Suppressor macrophage (primary cell): ENCODE results near the gene ZNF169.
"Not testable (repeated sequence)": the region's sequence is repeated elsewhere in the genome, so short reads cannot be mapped to it uniquely, and the experiment has no call there.

Experiments used
- DNase-seq, 4 experiments: peaks; one replicate each; pipeline ENCODE4 v3.0.0-alpha.2; 2020 to 2022

The ZNF169 gene

DNA sequence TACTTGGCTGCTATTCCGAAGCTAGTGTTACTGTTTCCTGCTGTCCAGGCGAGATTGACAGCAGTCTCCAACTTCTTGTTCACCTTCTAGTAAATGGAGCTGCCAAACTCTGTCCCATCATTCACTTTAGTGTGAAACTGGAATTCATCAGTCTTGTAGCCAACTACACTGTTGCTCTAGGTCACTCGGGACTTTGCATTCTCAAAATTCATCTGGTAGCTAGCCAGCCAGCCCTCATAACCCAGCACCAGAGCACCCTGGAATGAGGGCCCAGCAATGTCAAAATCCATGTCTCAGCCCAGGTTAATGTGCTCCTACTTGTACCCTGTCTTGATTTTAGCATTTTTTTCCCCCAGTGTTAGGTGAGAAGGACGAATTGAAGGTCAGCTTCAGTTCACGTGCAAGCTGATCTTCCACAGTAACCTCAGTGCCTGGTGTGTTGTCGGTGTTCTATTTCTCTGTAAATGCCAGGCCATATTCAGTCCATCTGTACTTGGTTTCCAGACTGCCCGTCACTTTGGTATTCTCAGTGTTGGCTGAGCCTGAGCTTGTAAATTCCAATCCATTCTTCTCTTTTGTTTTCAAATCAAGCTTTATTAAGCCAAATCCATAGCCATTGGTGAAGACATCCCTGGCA is 28.9 kb downstream of the ZNF169 start:
- DNase-seq, result no peak

DNA sequence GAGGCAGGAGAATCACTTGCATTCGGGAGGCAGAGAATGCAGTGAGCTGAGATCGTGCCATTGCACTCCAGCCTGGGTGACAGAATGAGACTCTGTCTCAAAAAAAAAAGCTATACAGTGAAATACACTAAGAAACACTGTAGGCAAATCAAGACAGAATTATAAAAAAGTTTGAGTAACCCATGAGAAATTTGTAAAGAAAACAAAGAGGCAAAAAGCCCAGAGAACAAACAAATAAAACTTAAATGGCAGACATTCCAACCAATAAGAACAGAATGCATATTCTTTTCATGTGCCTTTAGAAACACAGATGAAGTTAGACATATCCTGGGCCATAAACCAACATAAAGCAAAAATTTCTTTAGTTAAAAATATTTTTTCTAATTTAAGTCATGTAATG is 30.6 kb downstream of the ZNF169 start:
- no peak for DNase-seq

DNA sequence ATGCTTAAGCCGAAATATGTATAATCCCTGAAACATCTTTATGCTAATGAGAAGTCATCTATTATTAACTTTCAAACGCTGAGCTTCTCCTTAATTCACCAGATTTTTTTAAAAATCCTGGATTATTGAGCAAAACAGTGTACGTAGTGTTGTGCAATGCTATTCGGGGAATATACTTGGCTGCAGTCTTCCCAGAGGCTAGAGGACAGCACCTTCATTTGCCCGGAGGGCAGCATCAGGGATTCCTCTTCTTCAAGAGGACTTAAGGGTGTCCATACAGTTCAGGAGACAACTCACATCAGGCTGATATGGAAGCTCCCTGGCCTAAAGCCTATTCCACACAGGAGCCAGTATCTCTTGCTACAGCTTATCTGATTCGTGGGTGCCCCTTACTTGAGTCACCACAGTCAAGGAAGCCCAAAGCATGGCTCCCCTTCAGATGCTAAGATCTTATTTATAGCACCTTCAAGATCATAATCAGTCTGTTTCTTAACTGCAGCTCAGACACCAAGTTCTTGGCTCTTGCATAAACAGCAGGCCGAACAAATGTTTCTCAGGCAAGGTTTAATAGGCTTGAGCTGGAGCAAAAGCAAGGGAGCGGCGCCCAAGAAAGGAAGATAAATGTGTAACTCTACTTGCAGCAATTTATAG is 40.0 kb downstream of the ZNF169 start:
- DNase-seq, result no peak

DNA sequence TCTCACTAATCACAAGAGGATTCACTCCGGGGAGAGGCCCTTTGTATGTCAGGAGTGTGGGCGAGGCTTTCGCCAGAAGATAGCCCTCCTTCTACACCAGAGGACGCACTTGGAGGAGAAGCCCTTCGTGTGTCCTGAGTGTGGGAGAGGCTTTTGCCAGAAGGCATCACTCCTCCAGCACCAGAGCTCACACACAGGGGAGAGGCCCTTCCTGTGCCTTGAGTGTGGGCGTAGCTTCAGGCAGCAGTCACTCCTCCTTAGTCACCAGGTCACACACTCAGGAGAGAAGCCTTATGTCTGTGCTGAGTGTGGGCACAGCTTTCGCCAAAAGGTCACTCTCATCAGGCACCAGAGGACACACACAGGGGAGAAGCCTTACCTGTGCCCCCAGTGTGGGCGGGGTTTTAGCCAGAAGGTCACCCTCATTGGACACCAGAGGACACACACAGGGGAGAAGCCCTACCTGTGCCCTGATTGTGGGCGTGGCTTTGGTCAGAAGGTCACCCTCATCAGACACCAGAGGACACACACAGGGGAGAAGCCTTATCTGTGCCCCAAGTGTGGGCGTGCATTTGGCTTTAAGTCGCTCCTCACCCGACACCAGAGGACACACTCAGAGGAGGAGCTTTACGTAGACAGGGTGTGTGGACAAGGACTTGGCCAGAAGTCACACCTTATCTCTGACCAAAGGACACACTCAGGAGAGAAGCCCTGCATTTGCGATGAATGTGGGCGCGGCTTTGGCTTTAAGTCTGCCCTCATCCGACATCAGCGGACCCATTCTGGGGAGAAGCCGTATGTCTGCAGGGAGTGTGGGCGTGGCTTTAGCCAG is 41.6 kb downstream of the ZNF169 start:
- DNase-seq, result peak in 3 of 4 experiments; percentile 8 to 28 (median 22)

DNA sequence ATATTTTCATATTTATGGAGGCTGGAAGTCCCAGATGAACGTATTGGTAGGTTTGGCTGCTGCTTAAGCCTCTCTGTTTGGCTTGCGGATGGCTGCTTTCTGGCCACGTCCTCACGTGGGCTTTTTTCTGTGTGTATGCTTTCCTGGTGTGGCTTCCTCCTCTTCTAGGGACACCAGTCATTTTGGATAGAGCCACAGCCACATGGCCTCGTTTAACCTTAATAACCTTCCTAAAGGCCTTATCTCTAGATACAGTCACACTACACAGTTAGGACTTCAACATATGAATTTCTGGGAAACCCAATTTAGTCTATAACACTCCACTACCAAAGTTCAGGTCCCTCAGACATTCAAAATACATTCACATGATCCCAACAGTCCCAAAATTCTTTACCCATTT is 42.5 kb downstream of the ZNF169 start:
- DNase-seq, result no peak

DNA sequence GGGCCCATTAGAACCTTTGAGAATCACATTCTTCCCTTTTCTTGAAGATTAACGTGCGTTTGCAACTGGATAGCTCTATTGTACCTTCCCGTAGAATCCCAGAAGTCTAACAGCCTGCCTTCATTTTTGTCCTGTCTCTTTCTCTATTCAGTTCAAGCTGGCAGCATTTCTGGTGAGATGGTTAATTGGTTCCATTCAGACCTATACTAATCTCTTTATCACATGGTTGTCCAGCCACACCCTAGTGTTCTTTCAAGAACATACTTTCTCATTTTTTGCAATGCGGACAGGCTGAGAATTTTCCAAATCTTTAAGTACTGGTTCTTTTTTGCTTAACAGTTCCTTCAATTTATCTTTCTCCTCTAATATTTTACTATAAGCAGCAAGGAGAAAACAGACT is 43.3 kb downstream of the ZNF169 start:
- no peak for DNase-seq

DNA sequence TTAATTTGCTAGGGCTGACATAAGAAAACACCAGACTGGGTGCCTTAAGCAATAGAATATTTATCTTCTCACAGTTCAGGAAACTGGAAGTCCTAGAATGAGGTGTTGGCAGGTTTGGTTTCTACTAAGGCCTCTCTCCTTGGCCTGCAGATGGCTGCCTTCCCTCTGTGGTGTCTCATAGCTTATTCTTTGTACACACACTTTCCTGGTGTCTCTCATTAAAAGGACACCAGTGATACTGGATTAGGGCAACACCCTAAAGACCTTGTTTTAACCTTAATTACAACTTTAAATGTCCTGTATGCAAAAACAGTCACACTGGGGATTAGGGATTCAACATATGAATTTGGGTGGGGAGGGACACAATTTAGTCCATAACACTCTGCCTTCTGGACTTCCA is 44.2 kb downstream of the ZNF169 start:
- no peak for DNase-seq

DNA sequence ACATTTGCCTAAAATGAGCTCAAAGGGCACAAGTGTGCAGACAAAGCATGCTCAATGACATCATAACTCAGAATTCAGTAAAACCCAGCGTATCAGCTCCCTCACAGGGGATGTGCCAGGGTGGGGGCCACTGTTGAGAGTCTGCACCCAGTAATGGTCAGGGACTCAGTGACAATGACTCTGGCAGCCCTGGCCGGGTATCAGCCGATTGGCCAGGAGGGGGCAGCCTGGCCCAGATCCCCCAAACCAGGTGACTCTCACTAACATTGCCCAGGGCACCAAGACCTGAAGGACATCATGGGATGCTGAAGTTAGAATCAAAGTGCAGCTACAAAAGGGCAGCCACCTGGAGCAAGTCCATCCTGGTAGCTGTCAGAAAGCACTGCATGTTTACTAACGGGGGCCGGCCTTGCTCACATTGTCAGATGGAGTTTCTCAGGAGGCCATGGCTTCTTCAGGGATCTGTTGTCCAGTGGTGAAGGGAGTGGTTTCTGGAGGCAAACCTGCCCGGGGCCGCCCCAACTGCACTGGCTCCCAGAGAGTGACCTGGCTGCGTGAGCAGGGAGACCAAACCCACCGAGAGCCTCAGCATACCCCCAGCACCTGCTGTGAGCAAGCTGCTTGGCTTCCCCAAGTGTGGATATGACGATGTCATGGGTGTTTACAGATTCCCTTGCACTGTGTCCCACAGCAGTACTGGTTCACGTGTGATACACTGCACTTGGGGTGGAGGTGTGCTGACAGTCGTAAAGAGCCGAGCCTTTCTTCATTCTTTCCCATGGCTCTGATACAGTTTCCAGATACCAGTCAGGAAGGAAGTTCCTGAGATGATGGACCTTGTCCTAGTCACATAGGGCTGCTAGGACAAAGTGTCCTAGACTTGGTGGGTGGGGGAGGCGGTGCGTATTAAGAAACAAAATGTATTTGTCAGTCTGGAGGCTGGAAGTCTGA is 56.2 kb downstream of the ZNF169 start:
- DNase-seq, result not testable (repeated sequence)

DNA sequence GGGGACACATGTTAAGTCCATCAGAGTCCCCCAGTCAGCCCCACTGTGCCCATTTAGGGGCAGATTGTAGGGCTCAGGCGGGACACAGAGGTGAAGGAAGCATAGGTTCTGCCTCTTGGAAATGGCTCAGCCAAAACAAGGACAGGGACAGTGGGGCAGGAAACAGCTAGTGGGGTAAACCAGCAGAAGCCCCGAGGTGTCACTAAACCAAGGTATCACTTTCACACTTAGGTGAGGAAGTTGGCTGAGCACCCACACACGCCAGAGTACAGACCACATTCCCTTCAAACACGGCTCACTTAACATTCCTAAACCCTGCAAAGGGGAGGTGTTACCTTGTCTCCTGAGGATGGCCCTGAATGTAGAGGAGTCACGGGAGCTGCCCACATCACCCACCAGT is 57.1 kb downstream of the ZNF169 start:
- not testable (repeated sequence) for DNase-seq

DNA sequence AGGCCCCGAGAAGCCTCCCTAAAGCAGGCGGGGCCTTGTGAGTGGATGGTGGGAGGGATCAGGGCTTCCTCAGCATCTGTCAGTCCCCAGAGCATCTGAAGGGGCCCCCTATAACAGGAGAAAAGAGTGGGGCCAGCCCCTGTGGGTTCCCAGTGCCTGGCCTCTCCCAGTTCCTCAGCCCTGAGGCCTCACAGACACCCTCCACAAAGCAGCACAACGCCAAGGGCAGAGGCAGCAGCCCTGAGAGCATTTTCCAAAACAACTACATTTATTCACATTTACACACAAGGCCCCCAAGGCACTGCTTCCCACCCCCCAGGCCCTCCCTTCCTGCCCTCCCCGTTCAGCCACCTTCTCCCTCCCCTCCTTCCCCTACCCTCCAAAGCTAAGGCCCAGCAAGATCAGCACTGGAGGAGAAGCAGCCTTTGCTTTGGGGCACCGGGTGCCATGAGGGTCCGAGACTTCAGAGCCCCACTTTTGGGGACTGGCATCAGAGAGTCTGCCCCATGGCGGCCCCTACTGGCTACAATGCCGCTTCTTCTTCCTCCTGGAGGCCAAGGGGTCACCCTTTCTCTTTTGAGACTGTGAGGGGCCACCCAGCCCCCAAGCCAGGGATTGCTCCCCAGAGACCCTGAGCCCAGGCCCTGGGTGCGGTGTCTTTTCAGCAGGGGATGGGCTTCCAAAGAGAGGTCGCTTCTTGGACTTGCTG is 59.0 kb downstream of the ZNF169 start:
- DNase-seq, result not testable (repeated sequence)

DNA sequence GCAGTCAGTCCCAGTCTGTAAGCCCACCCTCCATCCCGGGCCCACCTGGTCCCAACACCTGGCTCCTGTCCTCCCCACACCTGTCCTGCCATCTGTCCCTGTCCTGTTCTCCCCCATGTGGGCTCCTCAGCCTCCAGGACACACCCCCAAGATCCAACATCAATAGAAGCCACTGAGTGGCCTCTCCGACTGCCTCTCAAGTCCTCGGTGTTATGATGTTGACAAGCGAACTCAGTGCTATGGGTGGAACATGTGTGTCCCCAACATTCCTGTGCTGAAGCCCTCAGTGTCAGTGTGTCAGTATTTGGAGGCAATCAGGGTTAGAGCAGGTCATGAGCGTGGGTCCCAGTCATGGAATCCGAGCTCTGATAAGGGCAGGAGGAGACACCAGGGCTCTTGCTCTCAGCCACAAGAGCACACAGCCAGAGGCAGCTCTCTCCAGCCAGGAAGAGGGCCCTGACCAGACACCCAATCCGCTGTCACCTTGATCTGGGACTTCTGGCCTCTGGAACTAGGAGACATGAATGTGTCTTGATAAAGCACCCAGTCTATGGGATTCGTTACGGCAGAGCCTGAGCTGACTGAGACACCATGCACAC is 63.3 kb downstream of the ZNF169 start:
- DNase-seq, result not testable (repeated sequence)

DNA sequence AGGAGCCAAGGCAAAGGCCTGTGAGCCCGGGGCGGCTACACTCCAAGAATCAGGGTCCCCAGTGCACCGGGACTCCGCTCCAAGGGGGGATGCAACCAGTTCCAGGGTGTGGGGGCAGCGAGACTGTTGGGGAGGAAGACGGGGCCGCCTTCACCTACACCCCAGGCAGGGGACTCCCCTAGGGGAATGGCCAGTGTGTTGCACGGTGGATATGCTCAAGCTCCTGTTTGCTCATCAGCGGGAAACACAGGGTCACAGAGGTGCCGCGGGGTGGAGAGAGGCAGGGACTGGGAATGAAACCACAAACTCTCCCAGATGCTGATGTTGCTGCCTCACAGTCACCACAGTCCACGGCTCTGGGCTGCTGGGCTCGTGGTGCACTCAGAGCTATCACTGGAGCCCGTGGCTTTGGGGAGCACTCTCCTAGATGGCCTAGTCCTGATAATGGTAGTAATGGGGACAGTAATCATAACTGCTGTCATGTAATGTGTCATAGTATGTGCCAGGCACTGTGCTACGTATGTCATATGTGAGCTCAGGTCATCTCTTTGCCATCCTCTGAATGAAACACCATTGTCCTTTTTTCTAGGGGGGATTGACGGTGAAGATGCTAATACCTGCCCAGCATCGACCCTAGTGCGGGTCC is 64.2 kb downstream of the ZNF169 start:
- not testable (repeated sequence) for DNase-seq

DNA sequence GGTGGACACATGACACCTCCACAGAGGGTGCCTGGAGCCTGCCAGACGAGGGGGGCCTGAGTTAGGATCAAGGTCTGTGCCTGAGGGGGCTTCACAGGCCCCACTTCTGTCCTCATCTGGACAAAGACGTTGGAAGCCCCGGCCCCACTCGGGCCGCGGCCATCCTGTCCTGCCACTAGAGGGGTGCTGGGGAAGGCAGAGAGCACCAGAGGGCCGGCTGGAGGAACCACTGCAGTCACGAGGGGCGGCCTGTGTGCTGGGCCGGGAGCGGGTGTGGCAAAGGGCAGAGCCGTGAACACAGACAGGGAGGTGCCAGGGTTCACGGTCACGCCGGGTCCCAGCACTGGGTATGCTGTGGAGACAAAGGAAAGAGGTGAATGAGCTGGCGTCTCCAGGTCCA is 66.5 kb downstream of the ZNF169 start:
- peak in 2 of 4 experiments; percentile 4 to 8 for DNase-seq

DNA sequence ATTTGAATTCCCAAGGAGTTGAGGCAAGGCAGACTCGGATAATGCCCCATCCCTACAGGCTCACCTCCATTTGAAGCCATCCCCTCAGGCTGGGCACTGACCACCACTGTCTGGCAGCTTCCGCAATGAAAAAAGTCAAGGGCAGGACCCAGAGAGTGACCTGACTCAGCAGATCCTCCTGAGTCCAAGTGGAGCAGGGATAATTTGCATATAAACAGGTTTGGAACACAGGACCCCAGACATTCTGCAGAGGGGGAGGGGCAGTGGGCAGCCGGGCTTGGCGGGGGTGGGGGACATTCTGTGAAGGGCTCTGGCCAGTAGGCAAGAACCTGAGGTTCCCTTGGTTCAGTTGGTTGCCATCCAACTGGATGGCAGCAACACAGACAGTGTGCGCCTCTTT is 69.4 kb downstream of the ZNF169 start, which contains the start of gene NUTM2F:
NUTM2F (minus strand) TSS at position 101 of the 400 bp plus-strand sequence; CDS start at position 80, 21 bp downstream.
- DNase-seq, result not testable (repeated sequence)

DNA sequence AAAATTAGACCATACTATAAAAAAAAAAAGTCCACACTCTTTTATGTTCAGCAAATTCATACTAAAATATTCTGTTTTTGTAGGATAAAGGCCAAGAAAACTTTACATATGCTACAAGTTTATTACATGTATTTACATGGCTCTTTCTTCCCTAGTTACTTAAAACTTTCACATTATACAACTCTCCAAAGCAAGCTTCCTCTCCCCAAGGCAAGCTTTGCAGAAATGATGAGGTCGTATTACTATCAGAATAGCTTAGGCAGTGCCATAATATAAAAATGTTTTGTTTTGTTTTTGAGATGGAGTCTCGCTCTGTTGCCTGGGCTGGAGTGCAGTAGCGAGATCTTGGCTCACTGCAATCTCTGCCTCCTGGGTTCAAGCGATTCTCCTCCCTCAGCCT is 77.3 kb downstream of the ZNF169 start:
- not testable (repeated sequence) for DNase-seq

DNA sequence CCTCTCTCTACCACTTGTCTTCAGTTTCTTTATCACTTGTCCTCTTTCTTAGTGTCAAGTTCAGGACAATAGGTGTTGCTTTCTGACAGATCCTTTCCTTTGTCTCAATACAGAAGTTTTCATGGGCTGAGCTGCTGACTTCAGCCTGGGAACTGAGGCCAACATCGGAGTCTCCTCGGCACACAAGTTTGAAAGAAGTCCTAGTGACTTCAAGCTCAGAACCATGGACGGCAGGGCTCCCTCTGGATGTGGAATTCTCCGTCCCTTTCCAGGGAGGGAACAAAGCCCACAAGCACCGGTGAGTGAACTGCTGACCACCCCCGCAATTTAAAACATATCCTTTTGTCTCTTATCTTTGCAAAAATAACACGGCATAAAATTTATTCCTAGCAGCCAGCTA is 79.6 kb downstream of the ZNF169 start:
- not testable (repeated sequence) for DNase-seq

DNA sequence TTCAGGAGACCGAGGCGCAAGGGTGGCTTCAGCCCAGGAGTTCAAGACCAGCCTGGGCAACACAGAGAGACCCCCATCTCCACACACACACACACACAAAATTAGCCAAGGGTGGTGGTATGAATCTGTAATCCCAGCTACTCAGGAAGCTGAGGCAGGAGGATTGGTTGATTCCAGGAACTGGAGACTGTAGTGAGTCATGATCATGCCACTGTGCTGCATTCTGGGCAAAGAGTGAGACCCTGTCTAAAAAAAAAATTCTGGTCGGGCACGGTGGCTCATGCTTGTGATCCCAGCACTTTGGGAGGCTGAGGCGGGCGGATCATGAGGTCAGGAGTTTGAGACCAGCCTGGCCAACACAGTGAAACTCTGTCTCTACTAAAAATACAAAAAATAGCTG is 80.6 kb downstream of the ZNF169 start:
- peak; percentile 7 to 36 (median 14) for DNase-seq

DNA sequence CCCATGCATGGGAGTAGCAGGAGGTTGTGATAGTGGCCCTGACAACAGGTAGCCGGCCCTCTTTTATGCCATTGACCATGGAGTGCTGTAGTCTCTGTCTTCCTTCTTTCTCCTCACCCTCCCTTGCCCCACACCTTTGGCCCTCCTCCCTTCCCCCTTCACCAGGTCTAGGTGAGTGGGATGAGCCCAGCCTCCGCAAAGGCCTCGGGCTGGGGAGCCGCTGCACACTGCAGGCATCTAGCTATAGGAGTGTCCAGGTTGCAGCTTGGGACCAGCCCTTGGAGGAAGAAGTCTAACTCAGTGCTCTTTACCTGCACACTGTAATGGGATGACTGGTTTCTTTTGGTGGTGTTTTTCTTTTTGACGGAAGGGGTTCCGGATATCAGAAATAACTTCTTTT is 81.7 kb downstream of the ZNF169 start:
- not testable (repeated sequence) for DNase-seq

DNA sequence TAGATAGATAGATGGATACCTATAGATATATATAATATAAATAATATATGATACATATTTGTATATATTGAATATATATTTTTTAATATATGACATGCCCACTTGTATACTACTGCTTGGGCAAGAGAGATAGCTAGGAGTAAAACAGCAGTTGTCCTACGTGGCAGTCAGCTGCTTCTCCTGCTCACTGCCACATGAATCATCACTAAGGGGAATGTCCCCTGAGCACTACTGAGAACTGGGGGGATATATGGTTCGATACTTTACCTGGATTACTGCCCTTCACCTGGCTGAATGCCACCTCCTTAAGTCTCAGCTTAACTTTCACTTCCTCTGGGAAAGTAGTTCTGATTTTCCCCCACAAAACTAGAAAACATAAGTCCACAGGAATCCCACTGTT is 82.6 kb downstream of the ZNF169 start:
- not testable (repeated sequence) for DNase-seq

DNA sequence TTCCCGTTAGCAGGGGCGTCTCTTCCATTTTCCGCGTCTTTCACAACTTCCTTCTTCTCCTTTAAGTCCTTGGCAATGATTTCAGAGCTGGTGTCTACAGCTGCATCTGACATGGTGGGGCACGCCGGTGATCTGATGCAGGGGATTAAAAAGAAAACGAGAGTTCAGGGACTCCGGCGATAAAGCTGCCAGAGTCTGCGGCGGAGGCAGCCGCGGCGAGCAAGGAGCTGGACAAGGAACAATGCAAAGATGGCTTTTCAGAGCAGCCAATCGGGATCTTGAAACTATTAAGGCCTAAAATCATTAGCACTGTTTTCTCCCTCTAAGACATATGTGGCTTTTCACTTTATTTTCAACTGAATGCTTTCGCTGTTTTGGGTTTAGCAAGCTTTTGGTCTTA is 88.4 kb downstream of the ZNF169 start:
- DNase-seq, result peak in 1 of 4 experiments; percentile 3

DNA sequence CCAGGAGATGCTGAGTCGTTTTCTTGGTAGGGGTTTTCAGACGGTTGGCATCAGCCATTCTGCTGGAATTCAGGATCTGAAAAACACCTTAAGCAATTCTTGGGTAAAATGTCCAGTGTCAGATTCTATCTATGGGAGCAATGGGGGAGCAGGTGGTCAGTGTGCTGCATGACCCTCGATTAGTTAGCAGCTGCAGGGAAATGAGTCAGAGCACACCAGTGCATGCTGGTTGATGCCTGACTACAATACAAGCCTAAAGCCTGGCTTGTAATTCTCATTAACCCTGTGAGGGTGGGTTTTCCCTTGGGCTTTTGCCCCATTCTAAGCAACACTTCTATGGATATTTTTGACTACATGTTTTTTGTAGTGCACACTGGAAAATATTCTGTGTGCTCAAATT is 89.7 kb downstream of the ZNF169 start:
- DNase-seq, result not testable (repeated sequence)
